ENCODE results near the gene MIF.

GRCh38 chr22:23844739-23845202, 49.4 kb upstream of the MIF start:
- TF ChIP-seq SIN3A (IDR thresholded peaks at IDR 0.05; ENCODE audit: borderline replicate concordance, insufficient read depth, low read length) (no peak), POLR2AphosphoS5 (IDR thresholded peaks at IDR 0.05; ENCODE audit: low read depth, low read length) (no peak)
